Stimulated activated CD8-positive, alpha-beta memory T cell treated with anti-CD3 and anti-CD28 coated beads, Interleukin-15, amount 100 ng/mL, for 4 hours (primary cell): ENCODE data around the gene HES1.
"Not testable (repeated sequence)": the region's sequence is repeated elsewhere in the genome, so short reads cannot be mapped to it uniquely, and the experiment has no call there.

ENCODE experiments used
- DNase-seq, 2 donors: peaks; one replicate each; pipeline ENCODE4 v3.0.0-alpha.2; 2020; ENCODE audit warnings: low read depth in 2 of 2

The HES1 gene

GRCh38 chr3:194141415-194142155, 5.6 kb downstream of the HES1 start:
- peak; percentile 44 to 56 for DNase-seq

GRCh38 chr3:194142156-194142910, 6.4 kb downstream of the HES1 start:
- no peak for DNase-seq

GRCh38 chr3:194145702-194146101, 9.8 kb downstream of the HES1 start:
- no peak for DNase-seq

GRCh38 chr3:194147679-194148078, 11.7 kb downstream of the HES1 start:
- DNase-seq = no peak

GRCh38 chr3:194148383-194148782, 12.4 kb downstream of the HES1 start:
- no peak for DNase-seq

- no peak for DNase-seq
Observed at GRCh38 chr3:194150252-194150934, 14.4 kb downstream of the HES1 start.

GRCh38 chr3:194150935-194151302, 15.0 kb downstream of the HES1 start:
- not testable (repeated sequence) for DNase-seq

- no peak for DNase-seq
Observed at GRCh38 chr3:194154346-194154745, 18.4 kb downstream of the HES1 start.

- no peak for DNase-seq
Observed at GRCh38 chr3:194156095-194156494, 20.1 kb downstream of the HES1 start.

- no peak for DNase-seq
Observed at GRCh38 chr3:194158942-194159439, 23.0 kb downstream of the HES1 start.

GRCh38 chr3:194160158-194160557, 24.2 kb downstream of the HES1 start:
- no peak for DNase-seq

- no peak for DNase-seq
Observed at GRCh38 chr3:194161131-194162045, 25.4 kb downstream of the HES1 start.

GRCh38 chr3:194162070-194162678, 26.2 kb downstream of the HES1 start:
- DNase-seq = no peak

- DNase-seq = no peak
Observed at GRCh38 chr3:194162817-194163584, 27.1 kb downstream of the HES1 start.

- no peak for DNase-seq
Observed at GRCh38 chr3:194163697-194164096, 27.7 kb downstream of the HES1 start.

GRCh38 chr3:194164861-194165260, 28.9 kb downstream of the HES1 start:
- DNase-seq = no peak

GRCh38 chr3:194165271-194166018, 29.5 kb downstream of the HES1 start:
- DNase-seq = no peak

GRCh38 chr3:194166682-194167479, 30.9 kb downstream of the HES1 start:
- no peak for DNase-seq
